OCI-LY7 (cell line): ENCODE results near the gene FAM83D.
"Not testable (repeated sequence)": the region's sequence is repeated elsewhere in the genome, so short reads cannot be mapped to it uniquely, and the experiment has no call there.

Experiments
- CTCF ChIP-seq: fragments of 200-600 bp; sonication (generic); conservative IDR thresholded peaks from 2 replicates; pipeline ENCODE4 v1.5.1; 2014; ENCODE audit warnings: mild to moderate bottlenecking, antibody characterized with exemption, low read length, moderate library complexity, mixed read lengths
- EZH2phosphoT487 ChIP-seq: fragments of 200-600 bp; sonication (generic); IDR thresholded peaks from 2 replicates; pipeline ENCODE4 v1.6.1; 2018; ENCODE audit warnings: low read depth, borderline replicate concordance, mild to moderate bottlenecking, mixed run types, antibody characterized with exemption, low read length, moderate library complexity, mixed read lengths

GRCh38 chr20:38996866-38997265 lies 70.6 kb downstream of the FAM83D start:
- TF ChIP-seq EZH2phosphoT487, CTCF: not testable (repeated sequence)
